ENCODE results near the gene TNXB. TPM values are rescaled to one million over a fixed set of nuclear protein-coding genes. Genes with fewer than 3 reads are reported as not detected.
A peak's percentile ranks its signal among the peaks of the same experiment; 100 is the strongest.

TNXB gene
- total and polyA plus RNA-seq, 9 of the 15 experiments (the other 6 are each of a cell fraction or from before 2014, with no cell fraction given) = 0.14 to 28.1 (median 12.4) TPM

DNA sequence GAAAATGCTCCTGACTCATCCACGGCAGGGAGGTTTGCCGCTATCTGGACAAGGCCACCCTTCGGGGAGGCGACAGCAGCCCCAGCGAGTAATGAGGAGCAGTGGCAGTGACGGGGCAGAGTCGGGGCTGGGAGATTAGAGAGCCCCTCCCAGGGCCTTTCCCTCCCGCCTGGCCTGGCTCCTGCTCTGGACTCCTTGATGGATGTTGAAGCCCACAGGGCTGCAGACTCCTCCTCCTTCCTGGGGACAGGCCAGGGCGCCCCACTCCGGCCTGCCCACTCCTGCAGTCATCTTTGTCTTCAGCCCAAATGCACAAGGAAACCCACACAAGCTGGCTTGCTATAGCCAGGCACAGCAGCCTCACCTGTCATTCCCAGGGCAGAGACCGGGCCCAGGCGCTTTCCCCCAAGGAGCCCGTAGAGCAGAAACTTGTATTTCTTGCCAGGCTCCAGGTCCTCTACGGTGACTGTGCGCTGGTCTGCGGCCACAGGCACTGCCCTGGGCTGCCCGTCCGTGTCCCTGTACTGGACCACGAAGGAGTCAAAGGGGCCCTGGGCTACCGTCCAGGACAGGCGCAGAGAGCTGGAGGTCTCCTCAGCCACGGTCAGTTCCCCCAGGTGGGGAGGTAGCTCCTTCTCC, 63.2 kb downstream of the TNXB start (continued):
- TF ChIP-seq, protein P1, sequence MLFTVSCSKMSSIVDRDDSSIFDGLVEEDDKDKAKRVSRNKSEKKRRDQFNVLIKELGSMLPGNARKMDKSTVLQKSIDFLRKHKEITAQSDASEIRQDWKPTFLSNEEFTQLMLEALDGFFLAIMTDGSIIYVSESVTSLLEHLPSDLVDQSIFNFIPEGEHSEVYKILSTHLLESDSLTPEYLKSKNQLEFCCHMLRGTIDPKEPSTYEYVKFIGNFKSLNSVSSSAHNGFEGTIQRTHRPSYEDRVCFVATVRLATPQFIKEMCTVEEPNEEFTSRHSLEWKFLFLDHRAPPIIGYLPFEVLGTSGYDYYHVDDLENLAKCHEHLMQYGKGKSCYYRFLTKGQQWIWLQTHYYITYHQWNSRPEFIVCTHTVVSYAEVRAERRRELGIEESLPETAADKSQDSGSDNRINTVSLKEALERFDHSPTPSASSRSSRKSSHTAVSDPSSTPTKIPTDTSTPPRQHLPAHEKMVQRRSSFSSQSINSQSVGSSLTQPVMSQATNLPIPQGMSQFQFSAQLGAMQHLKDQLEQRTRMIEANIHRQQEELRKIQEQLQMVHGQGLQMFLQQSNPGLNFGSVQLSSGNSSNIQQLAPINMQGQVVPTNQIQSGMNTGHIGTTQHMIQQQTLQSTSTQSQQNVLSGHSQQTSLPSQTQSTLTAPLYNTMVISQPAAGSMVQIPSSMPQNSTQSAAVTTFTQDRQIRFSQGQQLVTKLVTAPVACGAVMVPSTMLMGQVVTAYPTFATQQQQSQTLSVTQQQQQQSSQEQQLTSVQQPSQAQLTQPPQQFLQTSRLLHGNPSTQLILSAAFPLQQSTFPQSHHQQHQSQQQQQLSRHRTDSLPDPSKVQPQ (CRISPR knock-in tag; IDR thresholded peaks at IDR 0.05; ENCODE audit: borderline replicate concordance) = peak; percentile 51; the same call in 1 of the 2 replicates
- TF ChIP-seq, protein P2, sequence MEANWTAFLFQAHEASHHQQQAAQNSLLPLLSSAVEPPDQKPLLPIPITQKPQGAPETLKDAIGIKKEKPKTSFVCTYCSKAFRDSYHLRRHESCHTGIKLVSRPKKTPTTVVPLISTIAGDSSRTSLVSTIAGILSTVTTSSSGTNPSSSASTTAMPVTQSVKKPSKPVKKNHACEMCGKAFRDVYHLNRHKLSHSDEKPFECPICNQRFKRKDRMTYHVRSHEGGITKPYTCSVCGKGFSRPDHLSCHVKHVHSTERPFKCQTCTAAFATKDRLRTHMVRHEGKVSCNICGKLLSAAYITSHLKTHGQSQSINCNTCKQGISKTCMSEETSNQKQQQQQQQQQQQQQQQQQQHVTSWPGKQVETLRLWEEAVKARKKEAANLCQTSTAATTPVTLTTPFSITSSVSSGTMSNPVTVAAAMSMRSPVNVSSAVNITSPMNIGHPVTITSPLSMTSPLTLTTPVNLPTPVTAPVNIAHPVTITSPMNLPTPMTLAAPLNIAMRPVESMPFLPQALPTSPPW (CRISPR knock-in tag; IDR thresholded peaks at IDR 0.05) = peak; percentile 58
- TF ChIP-seq ZFX (CRISPR knock-in tag; IDR thresholded peaks at IDR 0.05) (peak; percentile 64; the same call in 1 of the 2 replicates), RBM14 (IDR thresholded peaks at IDR 0.05; ENCODE audit: borderline replicate concordance, insufficient read depth, low read depth, low read length) (no peak), ATF1 (CRISPR knock-in tag; IDR thresholded peaks at IDR 0.05) (no peak), ATF1 (tag; IDR thresholded peaks at IDR 0.05) (peak; percentile 72), TAF1 (IDR thresholded peaks at IDR 0.05; ENCODE audit: control insufficient read depth, extremely low read depth, insufficient read depth, low read length, severe bottlenecking) (peak; percentile 22), ZFP30 (CRISPR knock-in tag; IDR thresholded peaks at IDR 0.05; ENCODE audit: borderline replicate concordance) (no peak), SMARCA5 (IDR thresholded peaks at IDR 0.05) (peak; percentile 64; the same call in 1 of the 2 replicates), RB1 (IDR thresholded peaks at IDR 0.05; ENCODE audit: low read depth) (peak; percentile 7; the same call in 1 of the 2 replicates), NCOA6 (IDR thresholded peaks at IDR 0.05) (no peak), RUNX1 (IDR thresholded peaks at IDR 0.05; ENCODE audit: low read depth) (no peak), CBFA2T3 (IDR thresholded peaks at IDR 0.05) (peak; percentile 45), GTF2A2 (tag; IDR thresholded peaks at IDR 0.05) (0 out of 2 replicates have a peak, but pooled peaks have one; percentile 35), GABPB1 (CRISPR knock-in tag; IDR thresholded peaks at IDR 0.05) (no peak; the same call in 1 of the 2 replicates), RBFOX2 (IDR thresholded peaks at IDR 0.05; ENCODE audit: low read depth, low read length) (peak; percentile 70), TAF7 (tag; IDR thresholded peaks at IDR 0.05) (peak; percentile 29; the same call in 1 of the 2 replicates), MEIS2 (IDR thresholded peaks at IDR 0.05; ENCODE audit: partially characterized antibody) (peak; percentile 63)
- TF ChIP-seq, protein P3, sequence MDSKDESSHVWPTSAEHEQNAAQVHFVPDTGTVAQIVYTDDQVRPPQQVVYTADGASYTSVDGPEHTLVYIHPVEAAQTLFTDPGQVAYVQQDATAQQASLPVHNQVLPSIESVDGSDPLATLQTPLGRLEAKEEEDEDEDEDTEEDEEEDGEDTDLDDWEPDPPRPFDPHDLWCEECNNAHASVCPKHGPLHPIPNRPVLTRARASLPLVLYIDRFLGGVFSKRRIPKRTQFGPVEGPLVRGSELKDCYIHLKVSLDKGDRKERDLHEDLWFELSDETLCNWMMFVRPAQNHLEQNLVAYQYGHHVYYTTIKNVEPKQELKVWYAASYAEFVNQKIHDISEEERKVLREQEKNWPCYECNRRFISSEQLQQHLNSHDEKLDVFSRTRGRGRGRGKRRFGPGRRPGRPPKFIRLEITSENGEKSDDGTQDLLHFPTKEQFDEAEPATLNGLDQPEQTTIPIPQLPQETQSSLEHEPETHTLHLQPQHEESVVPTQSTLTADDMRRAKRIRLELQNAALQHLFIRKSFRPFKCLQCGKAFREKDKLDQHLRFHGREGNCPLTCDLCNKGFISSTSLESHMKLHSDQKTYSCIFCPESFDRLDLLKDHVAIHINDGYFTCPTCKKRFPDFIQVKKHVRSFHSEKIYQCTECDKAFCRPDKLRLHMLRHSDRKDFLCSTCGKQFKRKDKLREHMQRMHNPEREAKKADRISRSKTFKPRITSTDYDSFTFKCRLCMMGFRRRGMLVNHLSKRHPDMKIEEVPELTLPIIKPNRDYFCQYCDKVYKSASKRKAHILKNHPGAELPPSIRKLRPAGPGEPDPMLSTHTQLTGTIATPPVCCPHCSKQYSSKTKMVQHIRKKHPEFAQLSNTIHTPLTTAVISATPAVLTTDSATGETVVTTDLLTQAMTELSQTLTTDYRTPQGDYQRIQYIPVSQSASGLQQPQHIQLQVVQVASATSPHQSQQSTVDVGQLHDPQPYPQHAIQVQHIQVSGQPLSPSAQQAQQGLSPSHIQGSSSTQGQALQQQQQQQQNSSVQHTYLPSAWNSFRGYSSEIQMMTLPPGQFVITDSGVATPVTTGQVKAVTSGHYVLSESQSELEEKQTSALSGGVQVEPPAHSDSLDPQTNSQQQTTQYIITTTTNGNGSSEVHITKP (IDR thresholded peaks at IDR 0.05; ENCODE audit: partially characterized antibody) = peak; percentile 7

All from K562 (cell line).